Caco-2 (cell line): ENCODE results near the gene SCUBE1. TPM values are rescaled to one million over a fixed set of nuclear protein-coding genes. Genes with fewer than 3 reads are reported as not detected.
"Not testable (repeated sequence)": the region's sequence is repeated elsewhere in the genome, so short reads cannot be mapped to it uniquely, and the experiment has no call there.

ENCODE experiments used
- BruUV-seq: library from RNA; stranded (reverse); fragments of 400-500 nt; replicated peaks from 2 replicates; lab custom pipeline; 2021; lab: Mats Ljungman, UMichigan
- CTCF ChIA-PET: fragments of 300-600 bp; sonication (Branson Sonifier 250); formaldehyde crosslinking; loops from one replicate; lab custom pipeline; 2022; ENCODE audit warnings: antibody characterized with exemption; lab: Charles Lee
- POLR2A ChIA-PET: fragments of 300-600 bp; sonication (Branson Sonifier 250); formaldehyde crosslinking; loops from one replicate; lab custom pipeline; 2022; ENCODE audit warnings: antibody characterized with exemption; lab: Charles Lee
- DNase-seq, 2 experiments: peaks; one replicate each; pipeline versions ENCODE4 v3.0.0 to v3.0.0-alpha.2; 2020 to 2022
- H3K27me3 ChIP-seq: replicated peaks from 2 replicates; pipeline ENCODE4 v1.6.0; 2011; ENCODE audit warnings: low read length; ENCODE audit not compliant: control insufficient read depth, insufficient read depth
- H3K36me3 ChIP-seq: 2 replicates; pipeline ENCODE4 v1.5.1; 2011; ENCODE audit warnings: low read length; ENCODE audit not compliant: control insufficient read depth, insufficient read depth
- H3K4me1 ChIP-seq: fragments of 250-450 bp; sonication (Bioruptor Pico); 2 replicates; pipeline ENCODE4 v1.5.1; 2020; ENCODE audit warnings: mild to moderate bottlenecking
- H3K4me3 ChIP-seq: 2 replicates; pipeline ENCODE4 v1.5.1; 2011; ENCODE audit warnings: low read depth, mild to moderate bottlenecking, control low read depth, low read length
- H3K9me3 ChIP-seq: fragments of 250-450 bp; sonication (Bioruptor Pico); 2 replicates; pipeline ENCODE4 v1.5.1; 2020; ENCODE audit warnings: mild to moderate bottlenecking, moderate library complexity
- H3K27ac Mint-ChIP-seq: one replicate; pipeline ENCODE4 v1.8.0; 2022; ENCODE audit warnings: mixed read lengths; ENCODE audit not compliant: unreplicated experiment
- H3K27me3 Mint-ChIP-seq: one replicate; pipeline ENCODE4 v1.8.0; 2022; ENCODE audit warnings: mixed read lengths; ENCODE audit not compliant: insufficient read depth, unreplicated experiment
- H3K36me3 Mint-ChIP-seq: one replicate; pipeline ENCODE4 v1.8.0; 2022; ENCODE audit warnings: mild to moderate bottlenecking, mixed read lengths; ENCODE audit not compliant: insufficient read depth, unreplicated experiment
- H3K4me1 Mint-ChIP-seq: one replicate; pipeline ENCODE4 v1.8.0; 2022; ENCODE audit warnings: low read depth, mixed read lengths; ENCODE audit not compliant: unreplicated experiment
- H3K4me3 Mint-ChIP-seq: one replicate; pipeline ENCODE4 v1.8.0; 2022; ENCODE audit warnings: mild to moderate bottlenecking, moderate library complexity, mixed read lengths; ENCODE audit not compliant: unreplicated experiment
- H3K9me3 Mint-ChIP-seq: one replicate; pipeline ENCODE4 v1.8.0; 2022; ENCODE audit warnings: mixed read lengths; ENCODE audit not compliant: unreplicated experiment
- intact Hi-C: fragments of 100-400 bp; cut with micrococcal nuclease; formaldehyde crosslinking; loops from one replicate; pipeline ENCODE4 v1.10.0; 2022; ENCODE audit not compliant: unreplicated experiment
- total RNA-seq: library from RNA; stranded (reverse); gene quantifications from 2 replicates; pipeline ENCODE4 v1.2.3, GENCODE V29; 2022
- TF ChIP-seq, protein P1 (sequence below), 2 experiments: fragments of 200-600 bp in 1 of 2; IDR thresholded peaks; 1 replicate in 1 of 2; 2 replicates in 1 of 2; pipeline versions ENCODE4 v1.5.1 to v1.8.0; 2011 to 2022; ENCODE audit warnings: antibody characterized with exemption in 1 of 2, control low read depth in 1 of 2, inconsistent platforms in 1 of 2, low read depth in 1 of 2, low read length in 1 of 2, mild to moderate bottlenecking in 1 of 2, moderate library complexity in 1 of 2; ENCODE audit not compliant: insufficient read depth in 1 of 2, severe bottlenecking in 1 of 2, unreplicated experiment in 1 of 2

The SCUBE1 gene
- total RNA-seq, 1 experiment from 2014 or later, result not detected

DNA sequence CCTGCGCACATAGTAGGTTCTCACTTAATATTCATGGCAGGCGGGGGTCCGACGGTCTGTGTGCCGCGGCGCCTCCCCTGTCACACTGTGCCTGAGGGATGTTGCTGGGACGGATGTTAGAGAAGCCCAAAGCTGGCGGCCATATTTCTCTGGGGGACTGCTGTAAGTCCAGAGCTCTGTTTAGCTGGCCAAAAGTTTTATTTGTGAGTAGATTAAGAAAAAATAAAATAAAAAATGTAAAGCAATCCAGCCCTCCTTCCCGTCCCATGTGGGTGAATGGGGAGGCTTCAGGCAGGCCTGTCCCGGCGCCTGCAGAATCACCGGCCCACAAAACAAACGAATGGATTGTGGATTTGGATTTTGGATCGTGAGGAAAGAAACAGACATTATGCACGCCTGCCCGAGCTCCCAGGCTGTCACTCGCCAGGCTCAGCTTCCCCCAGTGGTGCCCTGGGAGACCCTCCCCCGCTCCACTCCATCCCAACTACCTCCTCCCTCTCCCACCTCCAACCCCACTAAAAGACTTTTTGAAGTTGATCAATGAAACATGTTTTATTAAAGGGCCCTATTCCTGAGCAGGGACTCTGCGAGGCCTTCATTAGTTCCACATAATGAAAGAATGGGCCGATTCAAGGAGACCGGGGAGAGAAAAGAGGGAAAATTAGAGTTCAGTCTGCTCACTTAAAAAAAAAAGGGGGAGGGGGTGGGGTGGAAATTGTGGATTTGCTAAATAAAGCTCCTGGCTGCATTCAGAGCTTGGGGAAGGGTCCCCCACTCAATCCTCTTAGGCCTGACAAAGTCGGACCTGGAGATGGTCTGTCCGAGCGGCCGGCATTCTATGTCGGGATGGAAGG, 20.4 kb upstream of the SCUBE1 start:
- Mint-ChIP-seq H3K36me3 (no peaks in the 10 kb centered on the region), H3K9me3 (no peaks in the 10 kb centered on the region), H3K4me1 (no peaks in the 10 kb centered on the region), H3K4me3 (no peak overlapping the region), H3K27me3 (peaks cover 11% of the 10 kb centered on the region), H3K27ac (no peak overlapping the region)
- intact Hi-C loops, result no loop called here
- H3K36me3 ChIP-seq, result no peaks in the 10 kb centered on the region
- DNase-seq, result no peak
- POLR2A ChIA-PET, result no interaction called here
- TF ChIP-seq, protein P1, sequence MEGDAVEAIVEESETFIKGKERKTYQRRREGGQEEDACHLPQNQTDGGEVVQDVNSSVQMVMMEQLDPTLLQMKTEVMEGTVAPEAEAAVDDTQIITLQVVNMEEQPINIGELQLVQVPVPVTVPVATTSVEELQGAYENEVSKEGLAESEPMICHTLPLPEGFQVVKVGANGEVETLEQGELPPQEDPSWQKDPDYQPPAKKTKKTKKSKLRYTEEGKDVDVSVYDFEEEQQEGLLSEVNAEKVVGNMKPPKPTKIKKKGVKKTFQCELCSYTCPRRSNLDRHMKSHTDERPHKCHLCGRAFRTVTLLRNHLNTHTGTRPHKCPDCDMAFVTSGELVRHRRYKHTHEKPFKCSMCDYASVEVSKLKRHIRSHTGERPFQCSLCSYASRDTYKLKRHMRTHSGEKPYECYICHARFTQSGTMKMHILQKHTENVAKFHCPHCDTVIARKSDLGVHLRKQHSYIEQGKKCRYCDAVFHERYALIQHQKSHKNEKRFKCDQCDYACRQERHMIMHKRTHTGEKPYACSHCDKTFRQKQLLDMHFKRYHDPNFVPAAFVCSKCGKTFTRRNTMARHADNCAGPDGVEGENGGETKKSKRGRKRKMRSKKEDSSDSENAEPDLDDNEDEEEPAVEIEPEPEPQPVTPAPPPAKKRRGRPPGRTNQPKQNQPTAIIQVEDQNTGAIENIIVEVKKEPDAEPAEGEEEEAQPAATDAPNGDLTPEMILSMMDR (IDR thresholded peaks at IDR 0.05; ENCODE audit: insufficient read depth in 1 of 2, low read depth in 1 of 2, low read length in 1 of 2, severe bottlenecking in 1 of 2, unreplicated experiment in 1 of 2), result no peak
- H3K4me3 ChIP-seq, result no peak overlapping the region
- no TSS peak for BruUV-seq
- no peaks in the 10 kb centered on the region; the same call in 1 of the 2 replicates for H3K27me3 ChIP-seq
- CTCF ChIA-PET, result interaction anchor here (0.7 kb wide), 1 partner anchor 91 kb away, joined by 3 read pairs; no protein-coding TSS in a partner anchor
- 0 out of 2 replicates have a peak, but pooled peaks cover 5% of the 10 kb centered on the region for H3K9me3 ChIP-seq
- no peaks in the 10 kb centered on the region for H3K4me1 ChIP-seq

DNA sequence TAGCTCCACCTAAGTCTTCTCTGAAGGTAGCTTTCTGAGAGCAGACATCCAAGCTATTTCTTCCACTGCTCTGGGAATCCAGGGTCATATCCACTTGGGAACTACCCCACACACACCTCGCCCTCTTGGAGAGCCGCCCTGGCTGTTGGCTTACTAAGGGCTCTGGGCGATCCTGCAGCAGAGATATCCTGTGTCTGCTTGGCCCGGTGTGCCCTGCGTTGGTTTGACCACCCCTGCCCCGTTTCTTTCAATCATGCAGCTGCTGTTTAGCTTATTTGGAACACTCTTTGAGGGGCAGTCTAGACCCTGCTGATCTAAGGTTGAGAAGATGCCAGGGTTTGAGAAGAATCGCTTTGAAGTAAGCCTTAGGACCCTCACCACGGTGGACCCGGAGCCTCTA, 17.4 kb upstream of the SCUBE1 start:
- no peaks in the 10 kb centered on the region for H3K4me1 ChIP-seq
- H3K9me3 Mint-ChIP-seq, result no peaks in the 10 kb centered on the region
- no peak for DNase-seq
- H3K4me3 Mint-ChIP-seq, result no peak overlapping the region
- ChIA-PET POLR2A (no interaction called here), CTCF (interaction anchor here (0.6 kb wide), 1 partner anchor 13 kb away, joined by 3 read pairs; no protein-coding TSS in a partner anchor)
- no peaks in the 10 kb centered on the region; the same call in 1 of the 2 replicates for H3K27me3 ChIP-seq
- H3K36me3 ChIP-seq, result no peaks in the 10 kb centered on the region
- no peak overlapping the region for H3K4me3 ChIP-seq
- H3K9me3 ChIP-seq, result no peaks in the 10 kb centered on the region
- TF ChIP-seq, protein P1 (IDR thresholded peaks at IDR 0.05; ENCODE audit: insufficient read depth in 1 of 2, low read depth in 1 of 2, low read length in 1 of 2, severe bottlenecking in 1 of 2, unreplicated experiment in 1 of 2), result no peak
- no TSS peak for BruUV-seq
- H3K27me3 Mint-ChIP-seq, result peaks cover 3% of the 10 kb centered on the region
- no peaks in the 10 kb centered on the region for H3K36me3 Mint-ChIP-seq
- H3K4me1 Mint-ChIP-seq, result no peaks in the 10 kb centered on the region
- intact Hi-C loops, result no loop called here
- H3K27ac Mint-ChIP-seq, result no peak overlapping the region

DNA sequence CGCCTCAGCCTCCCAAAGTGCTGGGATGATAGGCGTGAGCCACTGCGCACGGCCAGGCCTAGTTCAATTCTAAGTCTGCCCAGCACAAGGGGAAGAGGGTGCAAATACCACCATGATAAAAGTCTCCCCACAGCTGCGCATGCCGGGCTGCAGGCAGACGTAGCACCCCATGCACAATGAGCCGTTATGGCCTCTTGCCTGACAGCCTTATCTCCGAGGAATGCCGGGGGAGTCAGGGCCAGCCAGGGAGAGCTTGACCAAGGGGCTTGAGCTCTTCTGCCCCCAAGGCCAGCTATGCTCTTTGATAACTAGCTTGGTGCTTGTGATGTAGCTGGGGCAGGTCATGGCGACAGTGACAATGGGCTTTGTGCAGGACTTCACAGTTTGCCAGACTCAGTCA, 13.7 kb upstream of the SCUBE1 start:
- H3K27ac Mint-ChIP-seq, result no peak overlapping the region

DNA sequence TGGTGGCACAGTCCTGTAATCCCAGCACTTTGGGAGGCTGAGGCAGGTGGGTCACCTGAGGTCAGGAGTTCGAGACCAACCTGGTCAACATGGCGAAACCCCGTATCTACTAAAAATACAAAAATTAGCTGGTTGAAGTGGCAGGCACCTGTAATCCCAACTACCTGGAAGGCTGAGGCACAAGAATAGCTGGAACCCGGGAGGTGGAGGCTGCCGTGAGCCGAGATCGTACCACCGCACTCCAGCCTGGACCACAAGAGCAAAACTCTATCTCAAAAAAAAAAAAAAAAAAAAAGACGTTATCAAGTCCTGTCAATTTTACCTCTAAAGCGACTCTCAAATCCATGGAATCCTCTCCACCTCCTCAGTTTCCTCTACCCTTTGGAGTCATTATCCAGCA, 12.5 kb upstream of the SCUBE1 start:
- H3K27me3 Mint-ChIP-seq, H3K9me3 Mint-ChIP-seq, POLR2A ChIA-PET, H3K4me1 Mint-ChIP-seq, BruUV-seq, H3K36me3 ChIP-seq, intact Hi-C loops, DNase-seq, H3K4me1 ChIP-seq, CTCF ChIA-PET, H3K4me3 Mint-ChIP-seq, H3K4me3 ChIP-seq, H3K27ac Mint-ChIP-seq, H3K27me3 ChIP-seq, H3K36me3 Mint-ChIP-seq, H3K9me3 ChIP-seq: not testable (repeated sequence)

More for the DNA sequence above, 13.7 kb upstream of the SCUBE1 start:
- ChIA-PET POLR2A (no interaction called here), CTCF (interaction anchor here (0.6 to 1.3 kb wide), 3 partner anchors 10 to 1235 kb away, joined by 3 to 4 read pairs (median 3); partner anchors contain the start of gene SCUBE1)
- no peak overlapping the region for H3K4me3 ChIP-seq
- Mint-ChIP-seq H3K27me3 (peaks cover 3% of the 10 kb centered on the region), H3K4me1 (no peaks in the 10 kb centered on the region), H3K36me3 (no peaks in the 10 kb centered on the region), H3K9me3 (no peaks in the 10 kb centered on the region), H3K4me3 (no peak overlapping the region)
- H3K27me3 ChIP-seq, result no peaks in the 10 kb centered on the region; the same call in 1 of the 2 replicates
- intact Hi-C loops, result no loop called here
- no peaks in the 10 kb centered on the region for H3K4me1 ChIP-seq
- DNase-seq, result no peak
- no peaks in the 10 kb centered on the region for H3K9me3 ChIP-seq
- H3K36me3 ChIP-seq, result no peaks in the 10 kb centered on the region
- BruUV-seq, result no TSS peak
- TF ChIP-seq, protein P1 (IDR thresholded peaks at IDR 0.05; ENCODE audit: insufficient read depth in 1 of 2, low read depth in 1 of 2, low read length in 1 of 2, severe bottlenecking in 1 of 2, unreplicated experiment in 1 of 2), result no peak
